Fibroblast of villous mesenchyme (primary cell): ENCODE data around the gene TTBK2. TPM values are rescaled to one million over a fixed set of nuclear protein-coding genes. Genes with fewer than 3 reads are reported as not detected.

Experiments
- DNase-seq: peaks from one replicate; pipeline ENCODE4 v3.0.0-alpha.2; 2010; ENCODE audit warnings: low read depth
- H3K4me3 ChIP-seq: 2 replicates; pipeline ENCODE4 v1.5.1; 2011; ENCODE audit warnings: low read depth, mild to moderate bottlenecking, low read length
- CTCF ChIP-seq: IDR thresholded peaks from 2 replicates; pipeline ENCODE4 v1.5.1; 2012; ENCODE audit warnings: low read depth, mild to moderate bottlenecking, low read length; ENCODE audit not compliant: insufficient read depth
- total RNA-seq: library from RNA; depleted of rRNA; stranded (reverse); fragments of >200 nt; gene quantifications from 2 replicates; pipeline ENCODE4 v1.2.3, GENCODE V29; 2012

Gene TTBK2
- total RNA-seq, 1 donor: 17.3 TPM

GRCh38 chr15:42808913-42809312, 111.7 kb downstream of the TTBK2 start:
- no peak for TF ChIP-seq CTCF
- no peak for DNase-seq

GRCh38 chr15:42805266-42805665, 115.3 kb downstream of the TTBK2 start:
- no peak overlapping the region for H3K4me3 ChIP-seq
- no peak for DNase-seq
- no peak for TF ChIP-seq CTCF

More at GRCh38 chr15:42808913-42809312, 111.7 kb downstream of the TTBK2 start:
- no peak overlapping the region for H3K4me3 ChIP-seq

GRCh38 chr15:42804739-42805138, 115.8 kb downstream of the TTBK2 start:
- TF ChIP-seq CTCF: no peak
- DNase-seq: no peak
- H3K4me3 ChIP-seq: no peak overlapping the region

GRCh38 chr15:42803436-42803835, 117.1 kb downstream of the TTBK2 start:
- no peak overlapping the region for H3K4me3 ChIP-seq
- no peak for DNase-seq
- TF ChIP-seq CTCF: no peak

- DNase-seq: no peak
- H3K4me3 ChIP-seq: no peak overlapping the region
- no peak for TF ChIP-seq CTCF
Observed at GRCh38 chr15:42802168-42802567, 118.4 kb downstream of the TTBK2 start.

- no peak for TF ChIP-seq CTCF
- no peak for DNase-seq
- no peak overlapping the region for H3K4me3 ChIP-seq
Observed at GRCh38 chr15:42800731-42801474, 119.7 kb downstream of the TTBK2 start.

- H3K4me3 ChIP-seq: no peak overlapping the region
Observed at GRCh38 chr15:42798802-42799201, 121.8 kb downstream of the TTBK2 start.

More at GRCh38 chr15:42798802-42799201, 121.8 kb downstream of the TTBK2 start:
- DNase-seq: no peak
- TF ChIP-seq CTCF: no peak
